ENCODE results near the gene RBP3.

RBP3 gene

DNA sequence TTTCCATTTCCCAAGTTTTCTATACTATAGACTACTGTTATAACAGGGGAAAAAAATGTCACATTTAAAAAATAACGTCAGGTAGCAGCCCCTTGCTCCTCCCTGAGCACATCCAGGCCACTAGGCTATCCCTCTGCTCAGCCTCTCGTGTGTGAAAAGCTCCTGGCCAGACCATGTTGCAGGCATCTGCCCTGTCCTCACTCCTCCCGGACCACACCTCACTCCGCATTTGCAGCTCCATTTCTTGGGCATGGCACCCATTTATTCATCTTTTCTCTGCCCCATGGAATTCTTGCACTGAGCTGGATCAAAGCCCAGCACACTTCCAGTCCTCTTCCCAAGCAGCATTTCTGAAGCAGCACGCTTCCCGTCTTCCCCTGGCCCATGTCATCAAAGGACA is 27.4 kb upstream of the RBP3 start:
- no peak for DNase-seq

- DNase-seq = no peak
These were observed 26.5 kb upstream of the RBP3 start for GRCh38 chr10:47321521-47322195.

DNA sequence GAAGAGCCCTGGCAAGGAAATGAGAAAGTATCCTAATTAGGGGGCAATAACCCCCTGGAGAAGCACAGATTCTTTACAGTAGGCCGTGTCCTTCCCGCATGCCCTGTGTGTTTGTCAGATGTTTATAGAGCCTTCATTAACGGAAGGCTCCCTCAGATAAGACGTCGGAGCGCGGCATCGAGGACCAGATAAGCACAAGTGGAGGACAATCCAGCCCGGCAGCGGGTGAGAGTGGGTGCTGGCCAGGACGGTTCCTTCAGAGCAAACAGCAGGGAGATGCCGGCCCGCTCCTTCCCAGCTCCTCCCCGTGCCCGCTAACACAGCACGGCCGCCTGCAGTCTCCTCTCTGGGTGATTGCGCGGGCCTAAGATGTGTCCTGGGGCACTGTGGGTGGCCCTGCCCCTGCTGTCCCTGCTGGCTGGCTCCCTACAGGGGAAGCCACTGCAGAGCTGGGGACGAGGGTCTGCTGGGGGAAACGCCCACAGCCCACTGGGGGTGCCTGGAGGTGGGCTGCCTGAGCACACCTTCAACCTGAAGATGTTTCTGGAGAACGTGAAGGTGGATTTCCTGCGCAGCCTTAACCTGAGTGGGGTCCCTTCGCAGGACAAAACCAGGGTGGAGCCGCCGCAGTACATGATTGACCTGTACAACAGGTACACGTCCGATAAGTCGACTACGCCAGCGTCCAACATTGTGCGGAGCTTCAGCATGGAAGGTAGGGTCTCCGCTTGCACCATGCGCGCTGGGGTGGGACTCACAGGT is 25.7 kb upstream of the RBP3 start, which contains the start of gene GDF2:
GDF2 (plus strand) TSS at position 155 of the 762 bp plus-strand sequence; CDS start at position 370, 215 bp downstream.
- no peak for DNase-seq

DNA sequence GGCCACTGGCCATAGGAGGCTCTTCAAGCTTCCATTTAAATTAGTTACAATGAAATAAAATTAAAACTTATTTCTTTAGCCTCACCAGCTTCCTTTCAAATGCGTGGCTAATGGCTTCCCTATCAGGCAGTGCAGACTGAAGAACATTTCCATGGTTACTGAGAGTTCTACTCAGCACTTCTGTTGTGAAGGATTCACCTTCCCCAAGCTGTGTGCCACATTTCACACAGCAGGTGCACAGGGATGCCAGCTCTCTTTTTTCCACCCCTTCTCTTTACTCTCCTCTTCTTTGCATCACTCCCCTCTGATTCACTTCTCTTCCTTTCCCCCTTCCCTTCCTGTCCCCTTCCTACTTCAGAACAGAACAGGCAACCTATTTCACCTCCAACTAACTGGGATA is 25.1 kb upstream of the RBP3 start:
- DNase-seq = no peak

GRCh38 chr10:47323636-47324296 is 24.4 kb upstream of the RBP3 start:
- DNase-seq = no peak

DNA sequence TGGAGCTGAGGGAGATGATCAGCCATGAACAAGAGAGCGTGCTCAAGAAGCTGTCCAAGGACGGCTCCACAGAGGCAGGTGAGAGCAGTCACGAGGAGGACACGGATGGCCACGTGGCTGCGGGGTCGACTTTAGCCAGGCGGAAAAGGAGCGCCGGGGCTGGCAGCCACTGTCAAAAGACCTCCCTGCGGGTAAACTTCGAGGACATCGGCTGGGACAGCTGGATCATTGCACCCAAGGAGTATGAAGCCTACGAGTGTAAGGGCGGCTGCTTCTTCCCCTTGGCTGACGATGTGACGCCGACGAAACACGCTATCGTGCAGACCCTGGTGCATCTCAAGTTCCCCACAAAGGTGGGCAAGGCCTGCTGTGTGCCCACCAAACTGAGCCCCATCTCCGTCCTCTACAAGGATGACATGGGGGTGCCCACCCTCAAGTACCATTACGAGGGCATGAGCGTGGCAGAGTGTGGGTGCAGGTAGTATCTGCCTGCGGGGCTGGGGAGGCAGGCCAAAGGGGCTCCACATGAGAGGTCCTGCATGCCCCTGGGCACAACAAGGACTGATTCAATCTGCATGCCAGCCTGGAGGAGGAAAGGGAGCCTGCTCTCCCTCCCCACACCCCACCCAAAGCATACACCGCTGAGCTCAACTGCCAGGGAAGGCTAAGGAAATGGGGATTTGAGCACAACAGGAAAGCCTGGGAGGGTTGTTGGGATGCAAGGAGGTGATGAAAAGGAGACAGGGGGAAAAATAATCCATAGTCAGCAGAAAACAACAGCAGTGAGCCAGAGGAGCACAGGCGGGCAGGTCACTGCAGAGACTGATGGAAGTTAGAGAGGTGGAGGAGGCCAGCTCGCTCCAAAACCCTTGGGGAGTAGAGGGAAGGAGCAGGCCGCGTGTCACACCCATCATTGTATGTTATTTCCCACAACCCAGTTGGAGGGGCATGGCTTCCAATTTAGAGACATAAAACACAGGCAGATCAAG is 22.6 kb upstream of the RBP3 start:
- no peak for DNase-seq

DNA sequence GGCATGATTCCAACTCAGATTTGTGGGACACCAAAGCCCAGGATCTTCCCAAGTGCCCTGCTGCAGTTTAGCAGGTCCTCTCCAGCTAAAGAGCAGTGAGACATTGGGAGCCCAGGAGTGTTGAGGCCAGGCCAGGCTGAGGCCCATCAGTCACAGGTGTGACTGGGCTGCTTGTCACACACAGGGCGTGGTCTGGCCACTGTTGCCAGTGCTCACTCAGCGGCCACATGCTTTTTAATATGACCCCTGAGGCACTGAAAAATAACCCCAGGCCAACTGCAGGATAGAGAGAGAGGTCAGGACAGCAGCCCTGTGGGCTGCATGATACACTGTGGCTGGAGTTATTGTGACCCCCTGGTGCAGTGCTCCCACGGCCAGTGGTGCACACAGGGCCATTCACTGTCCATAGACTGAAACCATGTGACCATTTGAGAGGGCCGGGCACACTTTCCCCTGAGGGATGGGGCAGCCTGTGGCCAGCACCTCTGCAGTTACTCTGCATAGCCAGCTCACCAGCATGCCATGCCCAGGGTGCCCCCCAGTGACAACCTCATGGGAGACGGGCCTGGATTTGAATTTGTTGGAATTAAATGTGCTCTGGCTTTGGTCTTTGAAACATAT is 21.7 kb upstream of the RBP3 start:
- no peak for DNase-seq

DNA sequence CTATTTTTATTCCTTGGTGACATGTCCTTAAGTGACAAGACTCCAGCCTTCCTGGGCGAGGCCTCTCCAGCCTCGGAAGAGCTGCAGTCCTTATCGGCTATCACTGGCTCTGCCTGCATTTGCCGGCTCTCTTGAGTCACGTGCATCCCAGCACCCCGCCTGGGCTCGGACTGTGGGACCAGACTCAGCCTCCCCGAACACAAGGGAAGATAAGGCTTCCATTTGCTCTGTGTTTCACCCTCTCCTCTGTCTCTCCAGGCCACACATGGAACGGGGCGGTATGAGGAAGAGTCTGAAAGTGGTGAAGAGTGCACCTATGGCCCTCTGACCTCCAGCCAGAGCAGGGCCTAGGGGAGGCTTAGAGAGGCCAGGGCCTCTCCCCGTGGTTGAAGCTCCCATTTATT is 21.2 kb upstream of the RBP3 start:
- no peak for DNase-seq

DNA sequence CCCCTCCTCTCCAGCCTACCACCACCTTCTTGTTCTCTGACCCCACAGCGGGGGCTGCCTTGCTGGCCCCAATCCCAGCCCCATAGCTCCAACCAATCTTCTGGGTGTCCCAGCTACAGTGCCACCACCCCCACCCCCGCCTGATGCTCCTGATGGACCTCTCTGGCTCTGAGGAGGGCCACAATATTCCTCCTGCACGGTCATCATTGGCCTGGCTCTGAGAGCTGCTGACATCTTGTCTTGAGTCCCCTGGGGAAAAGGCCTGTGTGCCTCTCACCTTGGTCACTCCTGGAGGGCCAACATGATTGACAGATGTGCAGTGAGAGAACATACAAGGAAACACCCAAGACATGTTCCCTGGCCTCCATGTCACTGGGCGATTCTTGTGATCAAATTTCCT is 18.3 kb upstream of the RBP3 start:
- DNase-seq = no peak

DNA sequence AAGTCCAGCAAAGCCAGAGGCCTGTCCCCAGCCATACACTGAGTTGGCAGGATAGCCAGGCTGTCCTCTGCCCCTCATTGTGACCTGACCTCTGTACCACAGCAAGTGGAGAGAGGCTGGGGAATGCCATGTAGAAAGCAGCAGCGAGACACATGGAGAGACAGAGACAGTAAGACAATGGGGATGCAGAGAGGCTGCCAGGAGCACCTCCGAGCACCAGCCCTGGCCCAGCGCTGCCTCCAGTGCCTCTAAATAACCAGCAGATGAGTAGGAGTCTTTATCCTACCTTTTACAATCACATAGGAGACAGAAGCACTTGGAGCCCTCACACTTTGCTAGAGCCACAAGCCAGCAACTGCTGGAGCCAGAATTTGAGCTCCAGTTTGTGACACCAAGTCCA is 17.8 kb upstream of the RBP3 start:
- no peak for DNase-seq

GRCh38 chr10:47330804-47331203 is 17.4 kb upstream of the RBP3 start:
- DNase-seq = no peak

DNA sequence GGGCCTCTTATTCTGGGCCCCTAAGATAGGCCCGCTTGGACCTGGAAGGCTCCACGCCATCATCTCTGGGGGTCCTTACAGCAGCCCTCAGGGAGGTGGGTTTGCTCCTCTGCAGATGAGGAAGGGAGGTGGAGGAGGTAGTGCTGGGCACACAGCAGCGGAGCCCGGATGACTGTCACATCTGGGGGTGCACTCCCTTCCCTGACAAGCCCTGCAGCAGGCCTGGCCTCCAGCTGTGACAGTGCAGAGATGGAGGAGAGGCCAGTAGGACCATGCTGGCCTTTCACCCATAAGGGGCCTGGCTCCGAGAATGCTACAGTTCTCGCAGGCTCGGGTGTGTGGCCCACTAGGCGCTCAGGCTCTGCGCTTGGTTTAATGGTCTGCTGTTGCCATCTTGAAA is 16.7 kb upstream of the RBP3 start:
- DNase-seq = no peak

DNA sequence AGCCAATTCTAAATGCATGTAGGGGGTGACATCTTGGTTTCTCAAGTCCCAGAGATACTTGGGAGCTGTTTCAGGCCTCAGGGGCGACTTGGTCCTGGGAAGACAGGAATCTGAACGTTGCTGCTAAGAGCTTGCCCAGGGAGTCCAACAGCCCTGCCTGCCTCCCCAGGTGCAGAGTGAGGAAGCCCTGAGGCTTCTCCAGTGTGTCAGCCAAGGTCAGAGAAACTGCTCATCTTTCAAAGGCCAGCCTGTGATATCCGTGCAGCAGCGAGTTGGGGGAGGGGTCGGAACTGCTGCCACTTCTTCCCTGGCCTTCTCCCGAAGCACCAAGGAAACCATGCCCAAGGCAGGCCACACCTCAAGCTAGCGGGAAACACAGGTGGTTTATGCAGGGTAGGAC is 16.2 kb upstream of the RBP3 start:
- no peak for DNase-seq

- DNase-seq = no peak
These were observed 15.8 kb upstream of the RBP3 start for GRCh38 chr10:47332371-47332770.

DNA sequence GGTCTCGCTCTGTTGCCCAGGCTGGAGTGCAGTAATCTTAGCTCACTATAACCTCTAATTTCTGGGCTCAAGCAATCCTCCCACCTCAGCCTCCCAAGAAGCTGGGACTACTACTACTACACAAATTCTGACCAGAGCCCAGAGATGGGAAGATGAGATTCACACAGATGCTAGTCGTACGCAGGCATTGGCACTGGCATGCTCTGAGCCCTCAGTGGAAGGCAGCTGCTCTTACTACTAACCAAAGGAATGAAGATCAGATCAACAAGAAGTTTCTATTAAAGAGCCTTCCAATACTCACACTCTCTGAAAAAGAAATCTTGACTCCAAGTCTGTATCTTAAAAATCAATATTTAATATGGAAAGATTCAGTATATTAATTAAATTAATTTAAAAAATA is 15.2 kb upstream of the RBP3 start:
- DNase-seq = no peak

DNA sequence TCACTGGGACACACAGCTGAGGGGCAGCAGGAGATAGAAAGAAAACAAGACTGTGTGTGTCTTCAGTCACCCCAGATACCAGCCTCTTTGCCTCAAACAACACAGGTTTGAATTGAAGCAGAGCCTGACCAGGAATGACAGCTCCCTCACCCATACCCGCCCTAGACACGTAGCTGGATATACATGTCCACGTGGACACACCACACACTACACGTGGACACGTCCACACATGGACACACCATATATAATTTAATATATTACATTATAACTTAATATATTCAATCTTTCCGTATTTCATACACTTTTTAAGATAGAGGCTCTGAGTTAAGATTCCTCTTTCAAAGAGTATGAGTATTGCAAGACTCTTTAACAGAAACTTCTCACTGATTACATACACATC is 14.6 kb upstream of the RBP3 start:
- DNase-seq = no peak

DNA sequence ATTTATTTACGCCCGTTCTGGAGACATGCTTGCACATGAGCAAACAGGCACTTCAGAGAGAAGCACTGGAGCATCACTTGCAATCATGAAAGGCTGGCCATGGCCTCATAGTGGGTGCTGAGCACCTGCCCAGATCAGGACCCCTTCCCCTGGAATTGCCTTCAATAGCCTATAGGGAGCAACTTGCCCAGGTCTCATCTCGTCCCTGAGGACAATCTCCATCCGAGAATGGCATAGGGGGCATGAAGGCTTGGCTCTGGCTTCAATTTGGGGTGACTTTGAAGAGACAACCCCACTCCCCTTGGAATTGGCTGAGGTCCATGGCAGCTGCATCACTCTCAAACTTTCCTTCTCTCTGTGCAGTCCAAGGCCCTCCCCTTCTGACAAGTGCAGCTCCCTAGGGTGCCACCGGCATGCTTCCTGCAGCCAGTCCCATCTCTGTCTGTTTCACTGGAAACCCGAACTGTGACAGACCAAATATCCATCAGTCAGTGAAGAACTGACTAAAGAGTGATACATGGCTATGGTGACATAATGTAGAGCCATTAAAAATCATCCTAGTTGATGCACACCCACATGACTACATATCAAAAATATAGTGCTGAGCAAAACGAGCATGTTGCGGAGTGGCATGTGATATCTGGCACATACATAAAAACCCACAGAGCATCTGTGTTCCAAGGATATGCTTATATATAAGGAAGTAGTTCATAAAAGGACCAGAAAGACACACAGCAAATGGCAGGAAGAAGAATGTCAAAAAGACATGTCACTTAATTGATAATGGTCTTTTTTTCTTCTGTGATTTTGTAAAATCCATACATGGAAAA is 13.5 kb upstream of the RBP3 start:
- DNase-seq = no peak

DNA sequence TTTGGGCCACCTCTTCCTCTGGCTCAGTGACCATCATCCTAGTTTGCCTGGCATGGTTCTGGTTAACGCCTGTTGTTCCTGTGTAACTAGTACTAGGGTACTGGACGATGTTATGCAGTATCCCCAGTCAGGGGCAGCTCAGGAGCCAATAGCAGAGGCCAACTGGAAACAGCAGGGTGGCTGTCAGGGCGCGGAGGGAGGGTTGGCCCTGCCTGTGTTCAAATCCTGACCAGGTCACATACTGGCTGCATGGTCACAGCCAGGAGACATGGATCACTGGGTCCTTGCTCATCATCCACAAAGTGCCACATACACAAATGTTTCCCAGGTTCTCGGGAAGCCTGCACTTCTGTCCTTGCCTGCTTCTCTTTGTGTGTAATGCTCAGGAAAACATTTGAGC is 12.3 kb upstream of the RBP3 start:
- no peak for DNase-seq

DNA sequence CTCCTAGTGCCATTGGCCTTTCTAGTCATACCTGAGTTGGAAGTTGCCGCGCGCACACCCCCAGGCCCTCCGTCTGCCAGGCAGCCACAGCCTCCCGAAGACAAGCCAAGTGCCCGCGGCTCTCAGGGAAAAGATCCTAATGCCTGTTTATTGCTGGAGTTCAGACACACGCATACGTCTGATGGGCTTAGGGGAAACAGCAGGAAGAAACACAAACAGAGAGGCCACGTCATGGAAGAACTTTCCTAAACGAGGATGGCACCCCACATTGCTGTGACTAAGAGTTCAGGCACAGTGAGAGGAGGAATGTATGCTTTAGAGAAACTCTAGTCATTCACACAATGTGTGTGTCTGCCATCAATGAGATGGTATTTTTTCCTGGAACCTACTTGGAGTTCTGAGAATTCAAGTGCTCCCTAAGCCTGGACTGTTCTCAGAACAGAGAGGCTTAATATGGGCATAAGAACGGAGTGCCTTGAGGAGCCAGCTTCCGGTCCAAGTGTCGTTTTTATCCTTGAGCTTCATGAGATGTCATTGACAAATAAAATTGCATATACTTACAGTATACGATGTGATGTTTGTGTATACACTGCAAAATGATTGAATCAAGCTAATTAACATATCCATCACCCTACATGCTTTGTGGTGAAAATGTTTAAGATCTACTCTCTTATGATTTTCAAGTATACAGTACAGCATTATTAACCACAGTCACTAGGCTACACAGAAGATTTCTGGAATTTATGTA is 11.6 kb upstream of the RBP3 start:
- no peak for DNase-seq

GRCh38 chr10:47337310-47337709 is 10.9 kb upstream of the RBP3 start:
- DNase-seq = no peak
